ENCODE results near the gene ARID5B.
"Not testable (repeated sequence)": the region's sequence is repeated elsewhere in the genome, so short reads cannot be mapped to it uniquely, and the experiment has no call there.

ARID5B gene

DNA sequence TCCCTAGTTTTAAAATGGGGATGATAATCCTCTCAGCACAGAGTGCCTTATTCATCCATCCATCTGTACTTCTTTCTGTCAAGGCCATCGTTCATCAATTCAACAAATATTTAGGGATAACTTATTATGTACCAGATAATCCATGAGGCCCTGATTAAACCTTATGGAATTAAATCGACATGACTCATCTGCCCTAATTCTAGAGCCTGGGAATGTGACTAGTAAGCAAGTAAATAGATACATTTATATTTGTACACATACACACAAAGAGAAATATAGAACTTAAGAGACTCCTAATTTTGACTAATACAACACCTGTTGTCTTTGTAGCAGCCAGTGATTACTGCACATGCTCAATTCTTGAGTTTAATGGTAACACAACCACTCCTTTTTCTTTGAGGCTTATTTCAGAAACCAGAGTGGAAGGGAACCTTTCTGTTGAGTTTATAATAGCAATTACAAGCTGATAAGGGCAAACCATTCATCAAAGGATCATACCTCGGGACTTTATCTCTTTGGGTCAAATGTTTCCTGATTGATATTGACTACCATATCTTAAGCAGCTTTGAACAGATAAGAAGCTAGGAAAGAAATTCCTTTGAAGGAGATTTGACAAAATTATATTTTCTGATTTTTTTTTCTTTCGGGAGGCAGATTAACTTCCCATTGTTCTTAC lies 122.7 kb downstream of the ARID5B start:
- Histone ChIP-seq H3K36me3 (ENCODE audit: control insufficient read depth, insufficient read depth, low read length) (no peaks in the 10 kb centered on the region), H3K27ac (ENCODE audit: low read length) (no peak overlapping the region), H3K4me3 (ENCODE audit: low read length) (no peak overlapping the region), H3K27me3 (ENCODE audit: control insufficient read depth, insufficient read depth, low read length) (no peaks in the 10 kb centered on the region), H3K9me3 (ENCODE audit: control insufficient read depth, insufficient read depth, low read length) (no peaks in the 10 kb centered on the region), H3K4me1 (ENCODE audit: control insufficient read depth, insufficient read depth, low read length) (no peaks in the 10 kb centered on the region)
- no peak for DNase-seq (ENCODE audit: low read depth, low spot score)
- WGBS (ENCODE audit: insufficient coverage, insufficient read length) = no CpG with 5 or more reads among the region's 4 CpGs

DNA sequence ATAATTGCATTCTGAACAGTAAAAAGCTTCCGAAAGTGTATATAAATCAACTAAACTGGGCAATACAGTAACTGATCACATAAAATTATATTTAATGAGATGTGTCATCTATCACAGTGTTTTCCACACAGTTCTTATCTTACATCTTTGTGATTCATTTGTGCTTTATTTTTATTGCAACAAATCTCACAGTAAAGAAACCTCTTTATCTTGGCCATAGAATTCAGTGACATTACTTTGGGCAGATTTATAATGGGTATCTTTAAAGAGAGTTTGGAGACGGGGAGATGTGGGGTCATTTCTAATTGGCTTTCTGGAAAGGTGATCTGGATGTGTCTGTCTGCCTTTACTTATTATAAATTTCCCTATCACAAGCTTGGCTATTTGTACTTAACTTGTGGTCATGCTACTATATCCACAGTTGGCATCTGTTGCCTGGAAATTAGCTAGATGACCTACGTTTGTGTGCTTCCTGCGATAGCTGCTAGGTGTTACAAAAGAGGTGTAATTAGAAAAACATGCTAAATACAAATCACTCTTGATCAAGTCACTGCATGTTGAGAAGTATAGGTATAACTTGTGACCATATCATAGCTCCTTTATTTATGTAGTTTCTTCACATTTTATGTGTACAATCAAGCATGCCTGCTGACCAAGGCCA lies 123.8 kb downstream of the ARID5B start:
- H3K27ac ChIP-seq (ENCODE audit: low read length) = no peak overlapping the region
- no peaks in the 10 kb centered on the region for H3K36me3 ChIP-seq (ENCODE audit: control insufficient read depth, insufficient read depth, low read length)
- H3K9me3 ChIP-seq (ENCODE audit: control insufficient read depth, insufficient read depth, low read length) = no peaks in the 10 kb centered on the region
- H3K4me1 ChIP-seq (ENCODE audit: control insufficient read depth, insufficient read depth, low read length) = no peaks in the 10 kb centered on the region
- WGBS (ENCODE audit: insufficient coverage, insufficient read length) = no CpG with 5 or more reads among the region's 4 CpGs
- no peak overlapping the region for H3K4me3 ChIP-seq (ENCODE audit: low read length)
- no peaks in the 10 kb centered on the region for H3K27me3 ChIP-seq (ENCODE audit: control insufficient read depth, insufficient read depth, low read length)
- DNase-seq (ENCODE audit: low read depth, low spot score) = no peak

DNA sequence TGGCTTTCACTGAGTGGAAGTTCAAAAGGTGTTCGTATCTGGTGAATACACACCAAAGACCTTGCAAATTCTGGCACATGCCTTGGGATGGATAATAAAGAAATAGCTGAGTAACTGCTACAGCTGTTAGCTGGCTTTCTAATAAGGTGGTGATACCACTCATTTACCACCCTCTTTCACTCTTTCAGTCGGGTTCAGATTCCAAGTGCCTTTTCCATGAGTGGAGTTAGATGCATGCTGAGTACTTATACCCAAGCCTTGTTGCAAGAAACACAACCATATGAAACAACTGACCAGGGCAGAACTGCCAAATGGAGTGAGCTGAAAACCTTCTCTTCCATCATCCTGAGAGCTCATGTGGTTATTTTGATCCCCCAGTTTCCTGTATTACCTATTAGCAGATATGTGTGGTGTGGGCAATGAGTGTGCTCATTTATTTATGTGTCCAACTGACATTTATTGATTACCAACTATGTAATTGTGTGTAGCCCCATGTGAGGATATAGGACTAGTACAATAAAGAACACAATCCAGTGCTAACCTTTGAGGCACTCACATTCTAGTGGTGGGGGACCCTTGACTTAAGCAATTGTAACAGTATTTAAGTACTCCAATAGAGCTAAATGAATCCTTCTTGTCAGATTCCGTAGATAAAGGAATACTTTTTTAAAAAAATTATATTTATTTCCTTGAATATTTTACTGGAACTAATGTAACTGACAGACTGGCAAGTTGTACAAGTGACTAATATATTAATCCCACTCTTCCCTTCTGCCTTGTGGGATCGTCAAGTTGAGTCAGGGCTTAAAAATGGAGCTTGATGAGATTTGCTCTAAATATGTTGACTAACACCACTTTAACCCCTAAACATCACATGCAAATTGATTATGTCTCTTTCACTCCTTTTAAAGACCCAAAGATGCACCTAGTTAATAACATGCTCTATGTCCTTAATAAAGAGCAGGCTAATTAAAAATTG lies 124.7 kb downstream of the ARID5B start:
- DNase-seq (ENCODE audit: low read depth, low spot score) = no peak
- WGBS (ENCODE audit: insufficient coverage, insufficient read length) = no CpG with 5 or more reads among the region's 4 CpGs
- Histone ChIP-seq H3K4me1 (ENCODE audit: control insufficient read depth, insufficient read depth, low read length) (no peaks in the 10 kb centered on the region), H3K9me3 (ENCODE audit: control insufficient read depth, insufficient read depth, low read length) (no peaks in the 10 kb centered on the region), H3K27ac (ENCODE audit: low read length) (no peak overlapping the region), H3K36me3 (ENCODE audit: control insufficient read depth, insufficient read depth, low read length) (no peaks in the 10 kb centered on the region), H3K4me3 (ENCODE audit: low read length) (no peak overlapping the region), H3K27me3 (ENCODE audit: control insufficient read depth, insufficient read depth, low read length) (no peaks in the 10 kb centered on the region)

DNA sequence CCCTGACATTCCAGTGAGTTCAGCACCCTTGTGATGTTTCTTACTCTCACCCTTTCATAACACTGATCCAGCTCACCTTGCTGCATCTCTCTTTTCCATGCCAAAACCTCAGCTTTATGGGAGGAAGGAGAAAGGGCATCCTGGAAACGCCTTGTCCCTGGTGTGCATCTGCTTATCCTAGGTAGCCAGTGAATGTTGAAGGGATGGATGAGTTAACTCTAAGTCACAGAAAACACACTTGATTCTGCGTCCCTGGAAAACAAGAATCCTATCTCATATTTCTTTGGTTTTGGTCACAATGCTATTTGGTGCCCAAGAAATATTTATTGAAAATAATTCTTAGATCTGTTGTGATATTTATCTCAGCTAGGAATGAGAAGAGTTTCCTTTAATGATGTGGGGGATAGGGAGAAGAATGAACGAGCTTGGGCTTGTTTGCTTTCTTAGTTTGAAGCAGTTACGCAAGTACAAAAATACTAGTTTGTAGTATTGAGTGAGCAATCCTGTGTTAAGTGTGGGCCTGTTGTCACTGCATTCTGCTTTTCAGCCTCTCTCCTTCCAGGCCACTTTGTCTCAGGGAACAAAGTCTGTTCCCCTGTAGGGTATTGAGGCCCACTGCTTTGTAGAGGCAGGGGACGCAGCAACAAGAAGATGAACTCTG lies 126.5 kb downstream of the ARID5B start:
- no peak for DNase-seq (ENCODE audit: low read depth, low spot score)
- Histone ChIP-seq H3K36me3 (ENCODE audit: control insufficient read depth, insufficient read depth, low read length) (no peaks in the 10 kb centered on the region), H3K9me3 (ENCODE audit: control insufficient read depth, insufficient read depth, low read length) (no peaks in the 10 kb centered on the region), H3K4me3 (ENCODE audit: low read length) (no peak overlapping the region), H3K4me1 (ENCODE audit: control insufficient read depth, insufficient read depth, low read length) (no peaks in the 10 kb centered on the region), H3K27ac (ENCODE audit: low read length) (no peak overlapping the region), H3K27me3 (ENCODE audit: control insufficient read depth, insufficient read depth, low read length) (no peaks in the 10 kb centered on the region)
- no CpG with 5 or more reads among the region's 5 CpGs for WGBS (ENCODE audit: insufficient coverage, insufficient read length)

GRCh38 chr10:62028502-62028842 lies 127.0 kb downstream of the ARID5B start:
- not testable (repeated sequence) for H3K27me3 ChIP-seq (ENCODE audit: control insufficient read depth, insufficient read depth, low read length); H3K36me3 ChIP-seq (ENCODE audit: control insufficient read depth, insufficient read depth, low read length); H3K4me1 ChIP-seq (ENCODE audit: control insufficient read depth, insufficient read depth, low read length); DNase-seq (ENCODE audit: low read depth, low spot score); H3K27ac ChIP-seq (ENCODE audit: low read length); H3K9me3 ChIP-seq (ENCODE audit: control insufficient read depth, insufficient read depth, low read length); H3K4me3 ChIP-seq (ENCODE audit: low read length)
- no CpG with 5 or more reads among the region's 5 CpGs for WGBS (ENCODE audit: insufficient coverage, insufficient read length)

- WGBS (ENCODE audit: insufficient coverage, insufficient read length) = no CpG with 5 or more reads among the region's 2 CpGs
- no peaks in the 10 kb centered on the region for H3K36me3 ChIP-seq (ENCODE audit: control insufficient read depth, insufficient read depth, low read length)
- no peaks in the 10 kb centered on the region for H3K9me3 ChIP-seq (ENCODE audit: control insufficient read depth, insufficient read depth, low read length)
- H3K27me3 ChIP-seq (ENCODE audit: control insufficient read depth, insufficient read depth, low read length) = no peaks in the 10 kb centered on the region
- H3K4me1 ChIP-seq (ENCODE audit: control insufficient read depth, insufficient read depth, low read length) = no peaks in the 10 kb centered on the region
- DNase-seq (ENCODE audit: low read depth, low spot score) = no peak
- H3K4me3 ChIP-seq (ENCODE audit: low read length) = no peak overlapping the region
- no peak overlapping the region for H3K27ac ChIP-seq (ENCODE audit: low read length)
Observed at GRCh38 chr10:62029401-62029800, 127.9 kb downstream of the ARID5B start.

- H3K36me3 ChIP-seq (ENCODE audit: control insufficient read depth, insufficient read depth, low read length) = no peaks in the 10 kb centered on the region
- H3K27ac ChIP-seq (ENCODE audit: low read length) = no peak overlapping the region
- whole genome bisulfite sequencing (ENCODE audit: insufficient coverage, insufficient read length) = no CpG with 5 or more reads among the region's 2 CpGs
Observed at GRCh38 chr10:62031507-62031906, 130.0 kb downstream of the ARID5B start.

DNA sequence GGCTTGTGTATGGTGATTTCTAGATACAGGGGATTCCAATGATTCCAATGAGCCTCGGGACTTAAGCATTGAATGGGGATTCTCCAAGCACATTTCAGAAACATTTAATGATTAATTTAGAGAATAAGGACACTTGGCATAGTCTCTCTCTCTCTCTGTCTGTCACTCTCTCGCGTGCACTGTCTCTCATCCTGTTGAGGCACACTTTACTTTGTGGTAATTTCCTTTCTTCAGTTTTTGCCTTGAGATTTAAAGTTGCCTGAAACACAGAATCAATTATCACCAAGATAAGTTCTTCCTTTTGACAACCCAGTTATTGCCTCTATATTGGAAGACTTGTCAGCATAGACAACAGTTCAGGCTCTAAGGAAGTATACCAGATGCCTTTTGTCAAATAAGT lies 131.6 kb downstream of the ARID5B start:
- no CpG with 5 or more reads among the region's 3 CpGs for WGBS (ENCODE audit: insufficient coverage, insufficient read length)
- DNase-seq (ENCODE audit: low read depth, low spot score) = no peak

More at GRCh38 chr10:62031507-62031906, 130.0 kb downstream of the ARID5B start:
- no peaks in the 10 kb centered on the region for H3K27me3 ChIP-seq (ENCODE audit: control insufficient read depth, insufficient read depth, low read length)
- no peaks in the 10 kb centered on the region for H3K9me3 ChIP-seq (ENCODE audit: control insufficient read depth, insufficient read depth, low read length)
- no peaks in the 10 kb centered on the region for H3K4me1 ChIP-seq (ENCODE audit: control insufficient read depth, insufficient read depth, low read length)
- H3K4me3 ChIP-seq (ENCODE audit: low read length) = no peak overlapping the region
- no peak for DNase-seq (ENCODE audit: low read depth, low spot score)

DNA sequence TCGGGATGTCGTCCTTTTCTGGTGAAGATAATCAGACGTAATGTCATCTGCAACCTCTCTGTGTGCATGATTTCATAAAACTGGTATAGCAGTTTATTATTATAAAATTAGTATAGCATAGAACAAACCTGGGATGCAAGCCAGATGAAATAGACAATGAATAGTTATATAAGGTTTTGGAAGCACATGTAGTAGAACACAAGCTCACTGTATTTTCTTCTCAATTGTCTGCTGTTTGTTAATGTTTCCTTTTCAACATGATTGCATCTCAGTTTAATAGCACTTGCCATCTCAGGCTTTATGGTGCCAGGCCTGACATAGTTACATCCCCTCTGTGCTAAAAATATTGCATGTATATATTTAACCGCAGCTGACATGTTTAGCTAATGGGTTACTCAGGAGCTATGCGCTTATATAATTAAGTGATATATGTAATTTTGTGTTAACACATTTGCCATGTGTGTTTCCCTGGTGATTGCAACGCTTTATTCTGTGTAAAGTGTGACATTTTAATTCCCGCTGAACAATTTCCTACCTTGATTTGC lies 132.7 kb downstream of the ARID5B start:
- Histone ChIP-seq H3K4me1 (ENCODE audit: control insufficient read depth, insufficient read depth, low read length) (no peaks in the 10 kb centered on the region), H3K36me3 (ENCODE audit: control insufficient read depth, insufficient read depth, low read length) (no peaks in the 10 kb centered on the region), H3K9me3 (ENCODE audit: control insufficient read depth, insufficient read depth, low read length) (no peaks in the 10 kb centered on the region), H3K27ac (ENCODE audit: low read length) (no peak overlapping the region), H3K27me3 (ENCODE audit: control insufficient read depth, insufficient read depth, low read length) (no peaks in the 10 kb centered on the region), H3K4me3 (ENCODE audit: low read length) (no peak overlapping the region)
- DNase-seq (ENCODE audit: low read depth, low spot score) = no peak
- WGBS (ENCODE audit: insufficient coverage, insufficient read length) = no CpG with 5 or more reads among the region's 7 CpGs

More for the DNA sequence above, 131.6 kb downstream of the ARID5B start:
- Histone ChIP-seq H3K9me3 (ENCODE audit: control insufficient read depth, insufficient read depth, low read length) (no peaks in the 10 kb centered on the region), H3K4me3 (ENCODE audit: low read length) (no peak overlapping the region), H3K4me1 (ENCODE audit: control insufficient read depth, insufficient read depth, low read length) (no peaks in the 10 kb centered on the region), H3K36me3 (ENCODE audit: control insufficient read depth, insufficient read depth, low read length) (no peaks in the 10 kb centered on the region), H3K27ac (ENCODE audit: low read length) (no peak overlapping the region), H3K27me3 (ENCODE audit: control insufficient read depth, insufficient read depth, low read length) (no peaks in the 10 kb centered on the region)

Data from iPS DF 6.9 (cell line).